T-helper 9 cell (primary cell): ENCODE measurements around the gene ZNF689.
A peak's percentile ranks its signal among the peaks of the same experiment; 100 is the strongest.
"Not testable (repeated sequence)": the region's sequence is repeated elsewhere in the genome, so short reads cannot be mapped to it uniquely, and the experiment has no call there.

Experiments used
- DNase-seq: peaks from one replicate; pipeline ENCODE4 v3.0.0-alpha.2; 2020
- total RNA-seq, 2 donors: gene quantifications; one replicate each; lab custom pipeline; 2026; lab: John Stamatoyannopoulos, UW

Gene ZNF689
- 29.4 to 36.4 reads per million in 2 donors for total RNA-seq

GRCh38 chr16:30609926-30610839 is at the start of gene ZNF689:
ZNF689 (minus strand) TSS chr16:30610389; CDS start chr16:30610041, 348 bp downstream.
- peak; percentile 91 for DNase-seq

DNA sequence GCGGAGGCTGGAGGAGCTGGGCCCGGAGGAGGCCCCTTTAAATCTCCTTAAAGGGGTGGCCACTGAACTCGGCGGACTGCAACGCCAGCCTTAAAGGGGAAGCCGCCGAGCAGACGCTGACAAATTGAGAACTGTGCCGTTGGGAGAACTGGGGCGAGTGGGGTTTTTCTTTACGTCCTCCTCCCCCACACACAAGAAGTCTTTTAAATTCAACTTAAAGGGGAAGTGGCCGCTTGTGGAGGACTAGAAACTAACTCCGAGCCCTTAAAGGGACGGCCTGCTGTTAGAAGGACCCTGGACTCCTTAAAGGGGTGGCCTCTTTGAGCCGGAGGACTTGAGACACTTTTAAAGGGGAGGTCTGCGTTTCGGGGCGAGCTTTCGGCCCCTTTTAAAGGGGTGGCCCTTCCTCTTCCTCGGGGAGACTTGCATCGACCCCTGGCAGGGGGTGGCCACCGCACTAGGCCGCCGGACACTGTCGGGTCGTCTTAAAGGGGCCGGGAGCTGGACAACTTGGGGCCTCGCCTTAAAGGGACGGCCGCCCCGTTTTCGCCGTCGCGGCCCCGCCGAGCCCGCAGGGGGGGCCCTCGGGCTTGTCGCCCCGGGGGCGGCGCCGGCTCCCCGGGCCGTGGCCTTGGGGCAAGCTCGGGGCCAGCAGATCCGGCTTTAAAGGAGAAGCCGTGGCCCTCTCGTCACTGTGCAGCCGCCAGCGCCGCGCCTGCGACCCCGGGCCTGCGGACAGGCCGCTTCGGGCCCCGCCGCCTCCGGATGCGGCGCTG is 48.7 kb upstream of the ZNF689 start:
- peak; percentile 92 for DNase-seq

DNA sequence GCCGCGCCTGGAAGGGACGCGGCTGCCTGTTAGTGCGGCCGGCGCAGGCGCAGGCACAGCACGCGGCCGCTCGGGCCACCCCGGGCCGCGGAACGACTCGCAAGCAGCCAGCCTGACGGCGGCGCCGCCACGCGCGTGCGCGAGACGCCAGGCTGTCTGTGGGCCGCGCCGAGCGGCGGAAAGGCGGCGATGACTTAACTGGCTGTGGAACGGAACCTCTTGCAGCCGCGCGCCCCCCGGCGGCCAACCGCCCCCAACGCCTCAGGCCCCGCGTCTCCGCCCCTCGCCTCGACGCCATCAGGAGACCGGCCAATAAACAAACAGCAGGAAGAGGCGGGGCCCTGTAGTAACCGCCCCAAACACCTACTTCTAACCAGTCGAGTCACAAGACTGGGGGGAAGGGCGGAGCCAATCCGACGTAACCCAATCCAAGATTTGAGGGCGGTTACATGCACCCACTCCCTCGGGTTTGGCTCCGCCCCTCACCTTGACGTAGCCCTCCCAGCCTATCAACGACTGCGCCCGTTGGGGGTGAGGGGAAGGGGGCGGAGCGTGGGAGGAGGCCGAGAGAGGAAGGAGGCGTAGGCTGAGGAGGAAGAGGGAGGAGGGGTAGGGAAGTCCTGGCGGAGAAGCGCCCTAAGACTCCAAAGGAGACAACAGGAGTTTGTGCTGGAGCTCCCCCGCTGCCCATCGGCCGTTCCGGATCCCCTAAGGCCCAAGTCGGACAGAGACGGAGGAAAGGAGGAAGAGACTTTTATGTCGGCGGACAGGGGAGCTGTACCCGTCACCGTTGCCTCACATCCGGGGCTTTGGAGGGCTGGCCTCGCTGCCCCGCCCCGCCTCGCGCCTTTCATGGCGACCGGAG is 47.9 kb upstream of the ZNF689 start, which contains the start of gene FBRS:
TSS of gene FBRS (plus strand) at position 566 of the 865 bp plus-strand sequence. CDS start 1,088 bp downstream, outside the sequence.
- DNase-seq: peak; percentile 99

DNA sequence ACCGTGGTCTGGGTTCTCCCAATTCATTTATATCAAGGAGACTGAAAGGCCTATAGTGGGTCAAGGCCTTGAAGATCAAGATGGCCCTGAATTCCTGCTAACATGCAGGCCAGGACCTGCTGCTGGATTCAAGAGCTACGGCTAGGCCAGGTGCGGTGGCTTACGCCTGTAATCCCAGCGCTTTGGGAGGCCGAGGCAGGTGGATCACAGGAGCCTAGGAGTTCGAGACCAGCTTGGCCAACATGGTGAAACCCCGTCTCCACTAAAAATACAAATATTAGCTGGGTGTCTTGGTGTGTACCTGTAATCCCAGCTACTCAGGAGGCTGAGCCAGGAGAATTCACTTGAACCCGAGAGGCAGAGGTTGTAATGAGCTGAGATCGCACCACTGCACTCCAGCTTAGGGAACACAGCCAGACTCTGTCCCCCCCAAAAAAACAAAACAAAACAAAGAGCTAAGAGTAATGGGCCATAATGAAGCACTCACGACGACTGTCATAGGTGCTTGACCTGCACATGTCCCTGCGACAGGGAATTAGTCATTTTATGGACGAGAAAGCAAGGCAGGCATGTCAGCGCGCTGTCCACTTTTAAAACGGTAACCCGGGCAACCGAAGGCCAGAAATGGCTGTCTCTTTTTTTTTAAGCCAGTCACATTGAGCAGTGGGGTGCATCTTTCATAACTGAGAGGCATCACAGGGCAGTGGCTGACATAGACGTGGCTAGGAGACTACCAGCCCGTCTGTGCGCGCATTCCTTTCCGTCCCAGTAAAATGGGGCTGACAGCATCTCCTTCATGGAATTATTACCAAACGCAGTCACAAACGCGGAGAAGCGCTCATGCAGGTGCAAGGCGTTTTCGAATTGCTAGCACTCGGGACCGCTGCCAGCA is 47.0 kb upstream of the ZNF689 start:
- no peak for DNase-seq

DNA sequence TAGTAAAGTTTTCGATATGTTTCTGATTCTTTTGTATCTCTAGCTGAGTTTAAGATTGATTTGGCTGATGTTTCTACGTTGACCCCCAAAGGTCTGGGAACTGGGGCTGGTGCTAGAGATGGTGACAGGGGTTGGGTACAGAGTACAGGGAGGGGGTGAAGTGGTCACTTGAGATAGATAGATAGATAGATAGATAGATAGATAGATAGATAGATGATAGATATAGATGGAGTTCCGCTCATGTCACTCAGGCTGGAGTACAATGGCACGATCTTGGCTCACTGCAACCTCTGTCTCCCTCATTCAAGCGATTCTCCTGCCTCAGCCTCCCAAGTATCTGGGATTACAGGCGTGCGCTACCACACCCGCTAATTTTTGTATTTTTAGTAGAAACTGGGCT is 46.2 kb upstream of the ZNF689 start:
- no peak for DNase-seq

DNA sequence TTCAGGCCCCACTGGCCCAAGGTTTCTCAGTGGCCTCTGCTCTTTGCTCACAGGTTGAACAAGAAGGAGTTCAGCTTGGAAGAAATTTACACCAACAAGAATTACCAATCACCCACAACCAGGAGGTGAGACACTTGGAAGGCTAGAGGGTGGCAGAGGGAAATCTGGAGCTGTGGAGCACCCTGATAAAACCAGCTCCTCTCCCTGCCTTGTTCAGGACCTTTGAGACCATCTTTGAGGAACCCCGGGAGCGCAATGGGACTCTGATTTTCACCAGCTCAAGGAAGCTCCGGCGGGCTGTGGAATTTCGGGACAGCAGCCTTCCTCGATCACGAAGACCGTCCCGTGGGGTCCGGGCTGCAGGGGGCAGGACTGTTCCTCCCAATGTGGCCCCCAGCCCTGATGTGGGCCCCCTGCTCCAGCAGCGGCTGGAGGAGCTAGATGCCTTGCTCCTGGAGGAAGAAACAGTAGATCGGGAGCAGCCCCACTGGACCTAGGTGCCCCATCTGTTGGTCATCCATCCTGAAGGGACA is 45.7 kb upstream of the ZNF689 start:
- no peak for DNase-seq

DNA sequence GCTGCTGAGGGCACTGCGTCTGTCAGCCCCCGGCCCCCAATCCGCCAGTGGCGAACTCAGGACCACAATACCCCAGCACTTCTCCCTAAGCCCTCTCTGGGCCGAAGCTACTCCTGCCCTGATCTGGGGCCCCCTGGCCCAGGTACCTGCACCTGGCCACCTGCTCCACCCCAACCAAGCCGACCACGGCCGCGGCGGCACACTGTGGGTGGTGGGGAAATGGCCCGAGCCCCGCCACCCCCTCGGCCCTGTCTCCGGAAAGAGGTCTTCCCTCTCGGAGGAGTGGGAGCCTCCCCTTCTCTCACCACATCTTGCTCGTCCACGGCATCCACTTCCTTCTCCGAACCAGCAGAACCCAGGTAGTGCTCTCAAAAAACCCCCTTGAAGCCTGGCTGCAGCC is 44.7 kb upstream of the ZNF689 start:
- DNase-seq: no peak

DNA sequence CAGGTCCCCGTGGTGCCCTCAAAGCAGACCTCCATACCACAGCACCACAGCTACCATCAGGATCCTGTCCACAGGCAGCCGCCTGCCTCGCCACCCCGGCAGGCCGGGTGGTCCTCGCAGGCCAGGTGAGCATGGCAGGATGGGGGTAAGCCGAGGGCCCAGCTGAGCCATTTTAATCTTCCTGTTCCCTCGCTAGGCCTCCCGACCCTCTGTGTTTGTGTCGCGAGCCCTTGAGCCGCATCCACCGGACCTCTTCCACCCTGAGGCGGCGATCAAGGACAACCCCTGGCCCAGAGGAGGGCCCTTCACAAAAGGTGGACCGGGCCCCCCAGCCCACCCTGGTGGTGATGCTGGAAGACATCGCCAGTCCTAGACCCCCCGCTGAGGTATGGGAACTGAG is 42.5 kb upstream of the ZNF689 start:
- no peak for DNase-seq

- DNase-seq: no peak
These were observed 41.8 kb upstream of the ZNF689 start for GRCh38 chr16:30652005-30652296.

DNA sequence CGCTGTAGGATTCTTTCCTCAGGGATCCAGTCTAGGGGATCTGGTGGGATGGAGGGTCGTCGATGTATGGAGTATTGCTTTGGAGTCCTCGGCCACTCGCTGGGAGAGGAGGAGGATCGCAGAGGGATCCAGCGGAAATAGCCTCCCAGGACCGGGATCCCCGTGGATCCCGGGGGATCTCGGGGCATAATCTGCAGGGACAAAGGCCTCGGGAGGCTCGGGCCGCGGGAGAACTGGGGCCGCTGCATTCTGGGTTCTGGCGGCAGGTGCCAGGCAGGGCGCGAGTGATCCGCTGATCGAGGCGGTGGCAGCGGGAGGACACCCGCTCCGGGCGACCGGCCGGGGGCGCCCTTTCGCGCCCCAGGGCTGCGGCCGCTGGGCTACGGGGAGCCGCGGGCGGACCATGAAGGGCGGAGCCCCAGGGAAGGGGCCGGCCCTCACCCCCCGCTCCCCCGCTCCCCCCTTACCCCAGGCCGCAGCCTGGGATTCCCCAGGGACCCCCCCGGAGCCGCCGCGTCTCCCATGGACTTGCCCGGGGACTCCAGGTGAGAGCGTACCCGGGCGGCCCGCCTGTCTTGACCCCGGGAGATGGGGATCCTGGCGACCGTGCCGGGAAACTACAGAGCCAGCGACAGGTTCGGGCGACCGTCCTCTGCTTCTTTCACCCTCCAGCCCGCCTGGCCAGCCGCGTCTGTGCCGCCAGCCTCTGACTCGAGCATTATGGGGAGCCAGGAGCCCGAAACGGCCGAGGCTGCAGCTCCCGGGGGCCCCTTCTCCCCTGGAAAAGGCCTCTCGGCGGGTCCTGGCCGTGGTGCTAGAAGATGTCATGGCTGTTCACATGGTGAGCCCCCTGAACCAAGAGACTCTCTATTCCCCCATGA is 41.2 kb upstream of the ZNF689 start:
- DNase-seq: peak; percentile 67

DNA sequence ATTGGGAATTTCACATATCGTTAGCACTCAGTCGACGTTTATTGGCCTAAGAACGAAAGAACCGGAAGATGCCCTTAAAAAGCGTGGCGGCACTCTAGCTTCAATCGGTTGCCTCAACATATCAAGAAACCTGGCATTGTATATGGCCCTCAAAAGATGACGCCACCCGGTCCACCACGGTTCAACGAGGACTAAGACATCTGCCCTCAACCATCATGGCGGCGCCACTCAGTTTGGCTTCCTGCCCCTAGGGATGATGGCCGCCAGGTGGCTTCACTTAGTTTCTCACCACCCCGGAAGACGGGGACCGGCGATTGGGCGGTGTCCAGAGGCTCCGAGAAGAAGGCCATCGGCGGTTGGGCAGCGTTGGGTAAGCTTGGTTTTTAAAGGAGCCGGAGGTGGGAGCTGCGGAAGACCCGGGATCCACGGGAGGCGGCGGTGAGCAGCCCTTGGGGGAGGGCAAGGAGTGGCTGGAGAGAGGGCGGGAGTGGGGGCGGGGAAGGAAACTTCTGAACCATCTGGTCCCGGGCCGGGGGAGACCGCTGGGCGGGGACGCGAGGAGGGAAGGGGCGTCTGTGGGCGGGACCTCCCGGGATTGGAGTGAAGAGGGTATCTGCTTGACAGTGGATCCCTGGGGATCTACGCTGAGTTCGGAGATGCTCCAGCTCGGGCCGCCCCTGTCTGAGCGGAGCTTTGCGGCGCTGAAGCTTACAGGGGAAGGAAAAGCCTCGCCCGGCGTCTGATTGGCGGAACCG is 40.4 kb upstream of the ZNF689 start, which contains the start of gene PRR14:
TSS of gene PRR14 (plus strand) at position 592 of the 755 bp plus-strand sequence. CDS start 686 bp downstream, outside the sequence.
- peak; percentile 95 for DNase-seq

DNA sequence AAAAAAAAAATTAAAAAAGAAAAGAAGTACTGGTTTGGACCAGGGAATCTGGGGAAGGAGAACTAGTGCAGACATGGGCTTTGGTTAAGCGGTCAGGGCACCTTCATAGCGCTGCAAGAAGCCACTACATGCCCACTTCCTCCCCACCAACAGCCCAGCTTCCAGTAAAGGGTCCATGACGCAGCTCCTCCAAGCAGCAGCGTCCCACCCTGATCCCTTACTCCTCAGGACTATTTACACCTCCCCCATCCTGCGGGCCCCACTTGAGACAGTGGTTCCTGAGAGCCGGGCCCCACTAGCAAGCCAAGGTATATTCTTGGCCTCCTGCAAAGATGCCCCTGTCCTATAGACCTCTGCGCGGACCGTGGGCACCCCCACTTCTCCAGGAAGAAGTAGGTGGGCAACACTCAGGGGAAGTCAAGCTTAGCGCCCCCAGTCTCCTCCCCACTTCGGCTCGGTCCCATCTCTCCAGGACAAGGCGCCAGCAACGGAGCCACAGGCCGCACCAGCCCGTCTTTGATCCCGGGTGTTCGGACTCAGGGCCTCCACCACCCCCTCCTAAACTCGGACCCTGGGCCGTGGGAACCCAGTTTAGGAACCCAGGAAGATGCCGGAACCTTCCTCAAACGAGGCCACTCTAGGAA is 39.7 kb upstream of the ZNF689 start:
- no peak for DNase-seq

- no peak for DNase-seq
These were observed 37.0 kb upstream of the ZNF689 start for GRCh38 chr16:30647274-30647571.

- DNase-seq: no peak
These were observed 35.5 kb upstream of the ZNF689 start for GRCh38 chr16:30645727-30646126.

- no peak for DNase-seq
These were observed 34.2 kb upstream of the ZNF689 start for GRCh38 chr16:30644334-30644830.

- no peak for DNase-seq
These were observed 31.3 kb upstream of the ZNF689 start for GRCh38 chr16:30641378-30641982.

GRCh38 chr16:30637944-30638343 is 27.8 kb upstream of the ZNF689 start:
- no peak for DNase-seq

GRCh38 chr16:30637139-30637538 is 26.9 kb upstream of the ZNF689 start:
- not testable (repeated sequence) for DNase-seq
